ENCODE measurements around the gene CHCHD5.
"Not testable (repeated sequence)": the region's sequence is repeated elsewhere in the genome, so short reads cannot be mapped to it uniquely, and the experiment has no call there.

CHCHD5 gene

GRCh38 chr2:112588611-112589045 is 4.2 kb downstream of the CHCHD5 start:
- DNase-seq, result no peak

GRCh38 chr2:112591413-112591812 is 7.0 kb downstream of the CHCHD5 start:
- DNase-seq, result no peak

- no peak for DNase-seq
These were observed 9.3 kb downstream of the CHCHD5 start for GRCh38 chr2:112593736-112594135.

- DNase-seq, result no peak
These were observed 13.3 kb downstream of the CHCHD5 start for GRCh38 chr2:112597537-112598322.

- DNase-seq, result no peak
These were observed 16.2 kb downstream of the CHCHD5 start for GRCh38 chr2:112600634-112601033.

- DNase-seq, result no peak
These were observed 17.3 kb downstream of the CHCHD5 start for GRCh38 chr2:112601754-112602153.

GRCh38 chr2:112602917-112603316 is 18.5 kb downstream of the CHCHD5 start:
- DNase-seq, result no peak

- DNase-seq, result no peak
These were observed 19.3 kb downstream of the CHCHD5 start for GRCh38 chr2:112603731-112604130.

GRCh38 chr2:112604952-112605351 is 20.5 kb downstream of the CHCHD5 start:
- no peak for DNase-seq

- no peak for DNase-seq
These were observed 21.5 kb downstream of the CHCHD5 start for GRCh38 chr2:112605926-112606325.

GRCh38 chr2:112606547-112606946 is 22.1 kb downstream of the CHCHD5 start:
- no peak for DNase-seq

GRCh38 chr2:112607680-112608438 is 23.4 kb downstream of the CHCHD5 start:
- no peak for DNase-seq

GRCh38 chr2:112609320-112609719 is 24.9 kb downstream of the CHCHD5 start:
- DNase-seq, result not testable (repeated sequence)

- not testable (repeated sequence) for DNase-seq
These were observed 27.9 kb downstream of the CHCHD5 start for GRCh38 chr2:112612283-112612682.

- DNase-seq, result peak; percentile 18
These were observed 29.9 kb downstream of the CHCHD5 start for GRCh38 chr2:112614201-112614840.

GRCh38 chr2:112615051-112615450 is 30.6 kb downstream of the CHCHD5 start:
- no peak for DNase-seq

GRCh38 chr2:112615798-112616197 is 31.4 kb downstream of the CHCHD5 start:
- DNase-seq, result not testable (repeated sequence)

- DNase-seq, result no peak
These were observed 34.0 kb downstream of the CHCHD5 start for GRCh38 chr2:112618383-112618782.

- DNase-seq, result no peak
These were observed 37.5 kb downstream of the CHCHD5 start for GRCh38 chr2:112621790-112622527.

- DNase-seq, result no peak
These were observed 38.1 kb downstream of the CHCHD5 start for GRCh38 chr2:112622528-112622849.

GRCh38 chr2:112623913-112624777 is 39.7 kb downstream of the CHCHD5 start:
- DNase-seq, result no peak
